Right renal pelvis (tissue), 4 donors: Measurements from ENCODE around the gene SPAG16. TPM values are rescaled to one million over a fixed set of nuclear protein-coding genes. Genes with fewer than 3 reads are reported as not detected.

Source experiments
- DNase-seq, 4 donors: peaks; one replicate each; pipeline ENCODE4 v3.0.0-alpha.2; 2013; ENCODE audit warnings: low read depth in 4 of 4, low spot score in 3 of 4, missing footprints in 1 of 4
- polyA plus RNA-seq, 4 donors: library from polyadenylated mRNA; unstranded; fragments of 120-200 nt; gene quantifications; one replicate each; pipeline ENCODE4 v1.2.1, GENCODE V29; 2013; ENCODE audit not compliant: insufficient read length in 4 of 4

The SPAG16 gene
- polyA plus RNA-seq, 4 donors = 62.9 to 72.8 (median 70.0) TPM

GRCh38 chr2:214320211-214320610 is 1035.9 kb downstream of the SPAG16 start:
- DNase-seq = no peak

GRCh38 chr2:214322662-214323061 is 1038.4 kb downstream of the SPAG16 start:
- no peak for DNase-seq

- DNase-seq = no peak
Measured at GRCh38 chr2:214325404-214325803, 1041.1 kb downstream of the SPAG16 start.

- DNase-seq = no peak
Measured at GRCh38 chr2:214328941-214329340, 1044.7 kb downstream of the SPAG16 start.

- DNase-seq = no peak
Measured at GRCh38 chr2:214341646-214342045, 1057.4 kb downstream of the SPAG16 start.

- DNase-seq = no peak
Measured at GRCh38 chr2:214358506-214358905, 1074.2 kb downstream of the SPAG16 start.

- no peak for DNase-seq
Measured at GRCh38 chr2:214361116-214361515, 1076.9 kb downstream of the SPAG16 start.

GRCh38 chr2:214365549-214365948 is 1081.3 kb downstream of the SPAG16 start:
- DNase-seq = no peak

GRCh38 chr2:214367171-214367570 is 1082.9 kb downstream of the SPAG16 start:
- no peak for DNase-seq

- no peak for DNase-seq
Measured at GRCh38 chr2:214376618-214377285, 1092.5 kb downstream of the SPAG16 start.

- DNase-seq = no peak
Measured at GRCh38 chr2:214377286-214377624, 1093.0 kb downstream of the SPAG16 start.

- no peak for DNase-seq
Measured at GRCh38 chr2:214378455-214379103, 1094.3 kb downstream of the SPAG16 start.

GRCh38 chr2:214379227-214379626 is 1095.0 kb downstream of the SPAG16 start:
- no peak for DNase-seq

- DNase-seq = no peak
Measured at GRCh38 chr2:214380681-214381080, 1096.4 kb downstream of the SPAG16 start.

GRCh38 chr2:214382229-214382628 is 1098.0 kb downstream of the SPAG16 start:
- DNase-seq = no peak

GRCh38 chr2:214386720-214387119 is 1102.5 kb downstream of the SPAG16 start:
- DNase-seq = no peak

- DNase-seq = no peak
Measured at GRCh38 chr2:214389334-214389733, 1105.1 kb downstream of the SPAG16 start.

- no peak for DNase-seq
Measured at GRCh38 chr2:214393796-214394195, 1109.5 kb downstream of the SPAG16 start.

GRCh38 chr2:214395040-214395439 is 1110.8 kb downstream of the SPAG16 start:
- no peak for DNase-seq

- no peak for DNase-seq
Measured at GRCh38 chr2:214401580-214401979, 1117.3 kb downstream of the SPAG16 start.

- no peak for DNase-seq
Measured at GRCh38 chr2:214410128-214410775, 1126.0 kb downstream of the SPAG16 start.
